Ascending aorta (tissue), 2 donors: ENCODE results near the gene IQCM. TPM values are rescaled to one million over a fixed set of nuclear protein-coding genes. Genes with fewer than 3 reads are reported as not detected.

Experiments
- DNase-seq, 2 donors: peaks; one replicate each; pipeline ENCODE4 v3.0.0-alpha.2; 2019; ENCODE audit warnings: low spot score in 2 of 2
- H3K27ac ChIP-seq, 2 donors: fragments of 200-600 bp; sonication (generic); one replicate each; pipeline ENCODE4 v1.5.1; 2016 to 2017; ENCODE audit warnings: mild to moderate bottlenecking in 1 of 2
- H3K27me3 ChIP-seq: fragments of 200-600 bp; sonication (generic); one replicate; pipeline ENCODE4 v1.5.1; 2017
- H3K36me3 ChIP-seq, 2 donors: fragments of 200-600 bp; sonication (generic); one replicate each; pipeline ENCODE4 v1.5.1; 2016
- H3K4me1 ChIP-seq, 2 donors: fragments of 200-600 bp; sonication (generic); one replicate each; pipeline ENCODE4 v1.5.1; 2016 to 2017; ENCODE audit warnings: mild to moderate bottlenecking in 1 of 2
- H3K4me3 ChIP-seq, 2 donors: fragments of 200-600 bp; sonication (generic); one replicate each; pipeline ENCODE4 v1.5.1; 2016 to 2017; ENCODE audit warnings: mild to moderate bottlenecking in 1 of 2
- H3K9me3 ChIP-seq, 2 donors: fragments of 200-600 bp; sonication (generic); one replicate each; pipeline ENCODE4 v1.5.1; 2016
- CTCF ChIP-seq, 3 experiments: fragments of 200-600 bp in 2 of 3; fragments of 450-650 bp in 1 of 3; sonication (generic) in 2 of 3; IDR thresholded peaks; one replicate each; pipeline ENCODE4 v1.5.1; 2016 to 2019; ENCODE audit warnings: antibody characterized with exemption in 3 of 3, mild to moderate bottlenecking in 1 of 3, moderate library complexity in 1 of 3
- intact Hi-C: fragments of 100-400 bp; cut with DNase I; formaldehyde crosslinking; loops from one replicate; pipeline ENCODE4 v1.15.1; 2023
- total RNA-seq: library from RNA; depleted of rRNA; stranded (reverse); fragments of >200 nt; gene quantifications from one replicate; pipeline ENCODE4 v1.1.0, GENCODE V29; 2016

The IQCM gene
- total RNA-seq, 1 donor from 2014 or later: not detected

GRCh38 chr4:149781150-149781549 lies 34.5 kb downstream of the IQCM start:
- no peak for TF ChIP-seq CTCF (IDR thresholded peaks at IDR 0.05)
- Histone ChIP-seq H3K27me3 (no peaks in the 10 kb centered on the region), H3K9me3 (no peaks in the 10 kb centered on the region), H3K27ac (no peak overlapping the region), H3K36me3 (no peaks in the 10 kb centered on the region), H3K4me1 (no peaks in the 10 kb centered on the region), H3K4me3 (no peak overlapping the region)
- intact Hi-C loops: no loop called here
- DNase-seq: no peak

GRCh38 chr4:149768477-149768876 lies 47.2 kb downstream of the IQCM start:
- DNase-seq: no peak
- no peaks in the 10 kb centered on the region for H3K36me3 ChIP-seq
- no peak overlapping the region for H3K4me3 ChIP-seq
- H3K9me3 ChIP-seq: no peaks in the 10 kb centered on the region
- no peaks in the 10 kb centered on the region for H3K4me1 ChIP-seq
- no peak overlapping the region for H3K27ac ChIP-seq
- H3K27me3 ChIP-seq: no peaks in the 10 kb centered on the region
- TF ChIP-seq CTCF (IDR thresholded peaks at IDR 0.05): no peak
- intact Hi-C loops: no loop called here

- H3K36me3 ChIP-seq: no peaks in the 10 kb centered on the region
- no peak for TF ChIP-seq CTCF (IDR thresholded peaks at IDR 0.05)
- no peaks in the 10 kb centered on the region for H3K9me3 ChIP-seq
- no peak overlapping the region for H3K4me3 ChIP-seq
- H3K27ac ChIP-seq: no peak overlapping the region
- DNase-seq: no peak
- no peaks in the 10 kb centered on the region for H3K27me3 ChIP-seq
- H3K4me1 ChIP-seq: no peaks in the 10 kb centered on the region
- intact Hi-C loops: no loop called here
Measured at GRCh38 chr4:149766135-149766534, 49.5 kb downstream of the IQCM start.

GRCh38 chr4:149765630-149766029 lies 50.0 kb downstream of the IQCM start:
- no peak for DNase-seq
- H3K4me1 ChIP-seq: no peaks in the 10 kb centered on the region
- no peak overlapping the region for H3K4me3 ChIP-seq
- no peaks in the 10 kb centered on the region for H3K27me3 ChIP-seq
- no peaks in the 10 kb centered on the region for H3K36me3 ChIP-seq
- no peaks in the 10 kb centered on the region for H3K9me3 ChIP-seq
- intact Hi-C loops: no loop called here
- TF ChIP-seq CTCF (IDR thresholded peaks at IDR 0.05): no peak
- no peak overlapping the region for H3K27ac ChIP-seq

GRCh38 chr4:149755969-149756368 lies 59.7 kb downstream of the IQCM start:
- TF ChIP-seq CTCF (IDR thresholded peaks at IDR 0.05): no peak
- H3K27ac ChIP-seq: no peak overlapping the region
- intact Hi-C loops: no loop called here
- DNase-seq: no peak
- no peaks in the 10 kb centered on the region for H3K9me3 ChIP-seq
- no peaks in the 10 kb centered on the region for H3K27me3 ChIP-seq
- H3K36me3 ChIP-seq: no peaks in the 10 kb centered on the region
- H3K4me3 ChIP-seq: no peak overlapping the region
- H3K4me1 ChIP-seq: no peaks in the 10 kb centered on the region

GRCh38 chr4:149754526-149754925 lies 61.1 kb downstream of the IQCM start:
- no peaks in the 10 kb centered on the region for H3K27me3 ChIP-seq
- intact Hi-C loops: no loop called here
- no peak overlapping the region for H3K4me3 ChIP-seq
- TF ChIP-seq CTCF (IDR thresholded peaks at IDR 0.05): no peak
- no peak overlapping the region for H3K27ac ChIP-seq
- no peaks in the 10 kb centered on the region for H3K9me3 ChIP-seq
- no peaks in the 10 kb centered on the region for H3K36me3 ChIP-seq
- DNase-seq: no peak
- no peaks in the 10 kb centered on the region for H3K4me1 ChIP-seq
